Neural crest cell (in vitro differentiated cells): Measurements from ENCODE around the gene NREP. TPM values are rescaled to one million over a fixed set of nuclear protein-coding genes. Genes with fewer than 3 reads are reported as not detected.
"Not testable (repeated sequence)": the region's sequence is repeated elsewhere in the genome, so short reads cannot be mapped to it uniquely, and the experiment has no call there.

Source experiments
- DNase-seq: peaks from one replicate; pipeline ENCODE4 v3.0.0; 2021; ENCODE audit warnings: low read depth, mixed read lengths, low spot score
- H3K27ac Mint-ChIP-seq: one replicate; pipeline ENCODE4 v1.8.0; 2021; ENCODE audit warnings: mild to moderate bottlenecking, mixed read lengths; ENCODE audit not compliant: unreplicated experiment
- H3K27me3 Mint-ChIP-seq: 2 replicates; pipeline ENCODE4 v1.8.0; 2021; ENCODE audit warnings: low read depth, mild to moderate bottlenecking, mixed read lengths
- H3K36me3 Mint-ChIP-seq: 2 replicates; pipeline ENCODE4 v1.8.0; 2021; ENCODE audit warnings: low read depth, mild to moderate bottlenecking, mixed read lengths
- H3K4me1 Mint-ChIP-seq: 2 replicates; pipeline ENCODE4 v1.8.0; 2021; ENCODE audit warnings: mixed read lengths
- H3K4me3 Mint-ChIP-seq: one replicate; pipeline ENCODE4 v1.8.0; 2021; ENCODE audit warnings: mild to moderate bottlenecking, mixed read lengths
- H3K9me3 Mint-ChIP-seq: 2 replicates; pipeline ENCODE4 v1.8.0; 2021; ENCODE audit warnings: mixed read lengths
- CTCF ChIP-seq: fragments of 200-600 bp; sonication (generic); conservative IDR thresholded peaks from 2 replicates; pipeline ENCODE4 v1.5.0; 2021; ENCODE audit warnings: antibody characterized with exemption, mild to moderate bottlenecking
- total RNA-seq: library from RNA; stranded (reverse); gene quantifications from 2 replicates; pipeline ENCODE4 v1.2.1, GENCODE V29; 2021

NREP gene
- total RNA-seq, 1 donor from 2014 or later = 382 TPM

GRCh38 chr5:111722140-111722539 is 34.9 kb downstream of the NREP start:
- peaks cover 52% of the 10 kb centered on the region for H3K36me3 Mint-ChIP-seq

GRCh38 chr5:111720333-111720890 is 36.6 kb downstream of the NREP start:
- no peak overlapping the region for H3K27ac Mint-ChIP-seq
- TF ChIP-seq CTCF = no peak
- no peak for DNase-seq
- peaks cover 47% of the 10 kb centered on the region for H3K36me3 Mint-ChIP-seq
- no peak overlapping the region for H3K4me3 Mint-ChIP-seq
- peaks cover 19% of the 10 kb centered on the region for H3K9me3 Mint-ChIP-seq
- peaks cover 29% of the 10 kb centered on the region for H3K4me1 Mint-ChIP-seq
- no peaks in the 10 kb centered on the region for H3K27me3 Mint-ChIP-seq

More at GRCh38 chr5:111722140-111722539, 34.9 kb downstream of the NREP start:
- Mint-ChIP-seq H3K9me3 (peaks cover 17% of the 10 kb centered on the region), H3K4me1 (peaks cover 29% of the 10 kb centered on the region), H3K4me3 (no peak overlapping the region), H3K27me3 (no peaks in the 10 kb centered on the region), H3K27ac (no peak overlapping the region)
- no peak for TF ChIP-seq CTCF
- no peak for DNase-seq

GRCh38 chr5:111719773-111720172 is 37.2 kb downstream of the NREP start:
- peaks cover 29% of the 10 kb centered on the region for H3K4me1 Mint-ChIP-seq
- TF ChIP-seq CTCF = no peak
- H3K9me3 Mint-ChIP-seq = peaks cover 23% of the 10 kb centered on the region
- H3K4me3 Mint-ChIP-seq = no peak overlapping the region
- DNase-seq = no peak
- peaks cover 47% of the 10 kb centered on the region for H3K36me3 Mint-ChIP-seq
- no peaks in the 10 kb centered on the region for H3K27me3 Mint-ChIP-seq
- no peak overlapping the region for H3K27ac Mint-ChIP-seq

- DNase-seq, H3K4me3 Mint-ChIP-seq, H3K27me3 Mint-ChIP-seq, H3K27ac Mint-ChIP-seq: not testable (repeated sequence)
- Mint-ChIP-seq H3K9me3 (peaks cover 41% of the 10 kb centered on the region), H3K36me3 (peaks cover 56% of the 10 kb centered on the region), H3K4me1 (peaks cover 17% of the 10 kb centered on the region)
These were observed 40.2 kb downstream of the NREP start for GRCh38 chr5:111716789-111717188.

- no peaks in the 10 kb centered on the region for H3K27me3 Mint-ChIP-seq
- H3K36me3 Mint-ChIP-seq = peaks cover 9% of the 10 kb centered on the region
- no peaks in the 10 kb centered on the region for H3K4me1 Mint-ChIP-seq
- no peak for TF ChIP-seq CTCF
- no peak for DNase-seq
- H3K27ac Mint-ChIP-seq = no peak overlapping the region
- peaks cover 11% of the 10 kb centered on the region for H3K9me3 Mint-ChIP-seq
- H3K4me3 Mint-ChIP-seq = no peak overlapping the region
These were observed 49.3 kb downstream of the NREP start for GRCh38 chr5:111707630-111708164.

GRCh38 chr5:111706345-111706744 is 50.6 kb downstream of the NREP start:
- Mint-ChIP-seq H3K9me3 (peaks cover 2% of the 10 kb centered on the region), H3K27ac (peak overlapping the region; percentile 37), H3K4me3 (no peak overlapping the region), H3K4me1 (no peaks in the 10 kb centered on the region), H3K36me3 (no peaks in the 10 kb centered on the region), H3K27me3 (no peaks in the 10 kb centered on the region)
- no peak for DNase-seq
- TF ChIP-seq CTCF = no peak
